Progenitor cell of endocrine pancreas (in vitro differentiated cells): Measurements from ENCODE around the gene ABL2. TPM values are rescaled to one million over a fixed set of nuclear protein-coding genes. Genes with fewer than 3 reads are reported as not detected.
A peak's percentile ranks its signal among the peaks of the same experiment; 100 is the strongest.
"Not testable (repeated sequence)": the region's sequence is repeated elsewhere in the genome, so short reads cannot be mapped to it uniquely, and the experiment has no call there.

Source experiments
- DNase-seq: peaks from one replicate; pipeline ENCODE4 v3.0.0; 2021; ENCODE audit warnings: low spot score; ENCODE audit not compliant: unreplicated experiment
- H3K27ac Mint-ChIP-seq: 2 replicates; pipeline ENCODE4 v1.8.0; 2021; ENCODE audit warnings: mild to moderate bottlenecking, moderate library complexity, mixed read lengths
- H3K27me3 Mint-ChIP-seq: 2 replicates; pipeline ENCODE4 v1.8.0; 2021; ENCODE audit warnings: mixed read lengths
- H3K36me3 Mint-ChIP-seq: 2 replicates; pipeline ENCODE4 v1.8.0; 2022; ENCODE audit warnings: mixed read lengths; ENCODE audit not compliant: insufficient read depth
- H3K4me1 Mint-ChIP-seq: 2 replicates; pipeline ENCODE4 v1.8.0; 2021; ENCODE audit warnings: low read depth, mixed read lengths
- H3K4me3 Mint-ChIP-seq: 2 replicates; pipeline ENCODE4 v1.8.0; 2021; ENCODE audit warnings: low read depth, mild to moderate bottlenecking, moderate library complexity, mixed read lengths
- H3K9me3 Mint-ChIP-seq: 2 replicates; pipeline ENCODE4 v1.8.0; 2021; ENCODE audit warnings: low read depth, mixed read lengths
- total RNA-seq: library from RNA; stranded (reverse); gene quantifications from 2 replicates; pipeline ENCODE4 v1.2.1, GENCODE V29; 2021
- TF ChIP-seq, protein P1 (sequence below): fragments of 200-600 bp; sonication (generic); IDR thresholded peaks from one replicate; pipeline ENCODE4 v1.5.0; 2021; ENCODE audit warnings: antibody characterized with exemption, mild to moderate bottlenecking; ENCODE audit not compliant: unreplicated experiment

ABL2 gene
- total RNA-seq, 1 donor from 2014 or later = 23.7 TPM

DNA sequence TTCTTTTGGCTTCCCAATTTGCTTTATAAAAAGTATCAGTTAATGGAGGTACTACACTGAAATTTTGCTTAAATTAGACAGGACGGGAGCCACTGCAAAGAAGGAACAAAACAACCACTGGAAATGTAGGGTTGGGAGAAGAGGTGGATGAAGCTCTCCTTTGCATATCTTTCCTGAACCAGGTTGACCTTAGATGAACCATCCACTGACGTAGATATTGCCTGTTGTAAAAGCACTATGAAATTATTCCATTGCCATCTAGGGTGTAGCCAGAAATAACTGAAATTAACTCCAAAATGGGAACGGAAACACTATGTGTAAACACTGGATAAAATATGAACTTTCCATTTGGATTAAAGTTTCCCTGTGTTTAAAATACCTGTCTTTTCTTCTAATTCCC is 1.2 kb upstream of the ABL2 start:
- peaks cover 19% of the 10 kb centered on the region for H3K4me1 Mint-ChIP-seq
- H3K27me3 Mint-ChIP-seq = peaks cover 8% of the 10 kb centered on the region
- no peaks in the 10 kb centered on the region for H3K9me3 Mint-ChIP-seq
- TF ChIP-seq, protein P1, sequence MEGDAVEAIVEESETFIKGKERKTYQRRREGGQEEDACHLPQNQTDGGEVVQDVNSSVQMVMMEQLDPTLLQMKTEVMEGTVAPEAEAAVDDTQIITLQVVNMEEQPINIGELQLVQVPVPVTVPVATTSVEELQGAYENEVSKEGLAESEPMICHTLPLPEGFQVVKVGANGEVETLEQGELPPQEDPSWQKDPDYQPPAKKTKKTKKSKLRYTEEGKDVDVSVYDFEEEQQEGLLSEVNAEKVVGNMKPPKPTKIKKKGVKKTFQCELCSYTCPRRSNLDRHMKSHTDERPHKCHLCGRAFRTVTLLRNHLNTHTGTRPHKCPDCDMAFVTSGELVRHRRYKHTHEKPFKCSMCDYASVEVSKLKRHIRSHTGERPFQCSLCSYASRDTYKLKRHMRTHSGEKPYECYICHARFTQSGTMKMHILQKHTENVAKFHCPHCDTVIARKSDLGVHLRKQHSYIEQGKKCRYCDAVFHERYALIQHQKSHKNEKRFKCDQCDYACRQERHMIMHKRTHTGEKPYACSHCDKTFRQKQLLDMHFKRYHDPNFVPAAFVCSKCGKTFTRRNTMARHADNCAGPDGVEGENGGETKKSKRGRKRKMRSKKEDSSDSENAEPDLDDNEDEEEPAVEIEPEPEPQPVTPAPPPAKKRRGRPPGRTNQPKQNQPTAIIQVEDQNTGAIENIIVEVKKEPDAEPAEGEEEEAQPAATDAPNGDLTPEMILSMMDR = no peak
- H3K36me3 Mint-ChIP-seq = peaks cover 10% of the 10 kb centered on the region
- peak overlapping the region; percentile 93 for H3K4me3 Mint-ChIP-seq
- DNase-seq = no peak
- no peak overlapping the region for H3K27ac Mint-ChIP-seq

DNA sequence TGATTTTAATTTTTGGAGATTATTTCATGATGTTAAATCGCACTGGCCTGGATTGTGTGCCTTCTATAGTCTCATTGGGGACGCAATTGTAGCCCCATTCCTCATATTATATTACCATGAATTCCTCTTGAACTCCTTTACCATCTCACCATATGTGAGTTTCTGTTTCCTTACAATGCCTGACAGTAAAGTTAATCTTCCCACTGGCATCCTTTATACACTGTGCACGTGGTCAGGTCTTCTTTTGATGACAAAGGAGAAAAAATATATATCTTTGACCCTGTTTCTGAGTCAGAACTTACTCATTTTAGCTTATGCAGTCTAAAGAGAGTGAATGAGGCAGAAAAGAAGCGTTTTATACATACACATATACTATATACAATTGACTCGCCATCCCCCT is 774 bp upstream of the ABL2 start:
- peaks cover 10% of the 10 kb centered on the region for H3K36me3 Mint-ChIP-seq
- H3K4me3 Mint-ChIP-seq = peak overlapping the region; percentile 93
- peaks cover 8% of the 10 kb centered on the region for H3K27me3 Mint-ChIP-seq
- TF ChIP-seq, protein P1 = no peak
- DNase-seq = no peak
- no peaks in the 10 kb centered on the region for H3K9me3 Mint-ChIP-seq
- H3K27ac Mint-ChIP-seq = no peak overlapping the region
- H3K4me1 Mint-ChIP-seq = peaks cover 19% of the 10 kb centered on the region

DNA sequence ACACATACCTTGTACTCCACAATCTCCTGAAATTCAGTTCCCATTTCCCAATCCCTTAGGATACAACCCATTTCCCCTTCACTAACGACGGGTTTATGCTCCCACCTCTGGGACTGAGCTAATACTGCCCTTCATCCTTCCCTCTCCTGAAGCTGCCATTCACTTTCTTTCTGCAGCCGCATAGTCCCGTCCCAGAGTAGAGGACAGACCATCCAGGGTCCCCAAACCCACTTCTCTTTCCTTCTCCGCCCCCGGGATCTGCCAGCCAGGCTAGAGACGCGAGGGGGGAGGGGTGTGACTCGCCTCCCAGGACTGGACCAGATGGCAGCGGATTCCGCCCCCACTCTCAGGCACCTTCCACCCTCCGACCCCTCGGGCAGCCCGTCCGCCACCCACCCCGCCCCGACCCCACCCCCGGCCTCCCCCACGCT is 679 bp downstream of the ABL2 start:
- Mint-ChIP-seq H3K36me3 (peaks cover 10% of the 10 kb centered on the region), H3K27ac (peak overlapping the region; percentile 87), H3K9me3 (no peaks in the 10 kb centered on the region)

DNA sequence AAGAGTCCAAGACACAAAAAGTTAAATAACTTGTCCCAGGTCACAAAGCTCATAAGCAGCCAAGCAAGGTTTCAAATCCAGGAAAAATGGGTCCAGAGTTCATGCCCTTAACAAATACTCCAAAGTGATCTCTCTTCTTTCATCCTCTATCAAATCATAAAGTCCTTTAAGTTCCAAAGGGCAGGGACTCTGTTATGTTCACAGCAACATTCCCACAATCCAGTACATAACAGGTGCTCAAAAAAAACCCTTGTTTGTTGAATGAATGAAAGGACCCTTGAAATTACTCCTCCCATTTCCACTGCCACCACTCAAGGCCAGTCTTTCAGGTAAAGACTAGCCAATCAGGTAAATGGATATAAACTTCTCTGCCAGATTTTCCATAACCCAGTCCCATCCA is 2.7 kb downstream of the ABL2 start:
- H3K27ac Mint-ChIP-seq = no peak overlapping the region
- H3K4me3 Mint-ChIP-seq = no peak overlapping the region
- TF ChIP-seq, protein P1 = no peak
- peaks cover 5% of the 10 kb centered on the region for H3K27me3 Mint-ChIP-seq
- H3K9me3 Mint-ChIP-seq = no peaks in the 10 kb centered on the region
- peaks cover 19% of the 10 kb centered on the region for H3K4me1 Mint-ChIP-seq
- H3K36me3 Mint-ChIP-seq = peaks cover 11% of the 10 kb centered on the region
- DNase-seq = no peak

More for the DNA sequence above, 679 bp downstream of the ABL2 start:
- H3K27me3 Mint-ChIP-seq = peaks cover 8% of the 10 kb centered on the region
- DNase-seq = peak; percentile 36
- peak overlapping the region; percentile 93 for H3K4me3 Mint-ChIP-seq
- TF ChIP-seq, protein P1 = no peak
- H3K4me1 Mint-ChIP-seq = peaks cover 19% of the 10 kb centered on the region

DNA sequence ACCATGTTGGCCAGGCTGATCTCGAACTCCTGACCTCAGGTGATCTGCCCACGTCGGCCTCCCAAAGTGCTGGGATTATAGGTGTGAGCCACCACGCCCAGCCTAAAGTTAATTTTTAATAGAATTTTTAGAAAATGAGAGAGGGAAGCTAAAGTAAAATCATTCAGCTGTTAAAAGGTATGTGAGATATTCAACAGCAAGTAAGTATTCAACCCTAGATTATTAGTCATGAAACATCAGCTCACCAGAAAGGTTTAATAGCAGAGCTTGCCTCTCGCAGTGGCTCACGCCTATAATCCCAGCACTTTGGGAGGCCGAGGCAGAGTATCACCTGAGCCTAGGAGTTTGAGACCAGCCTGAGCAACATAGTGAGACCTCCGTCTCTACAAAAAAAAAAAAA is 5.0 kb downstream of the ABL2 start:
- H3K27me3 Mint-ChIP-seq, DNase-seq, H3K4me3 Mint-ChIP-seq, H3K9me3 Mint-ChIP-seq, H3K27ac Mint-ChIP-seq: not testable (repeated sequence)
- peaks cover 11% of the 10 kb centered on the region for H3K36me3 Mint-ChIP-seq
- H3K4me1 Mint-ChIP-seq = peaks cover 21% of the 10 kb centered on the region

DNA sequence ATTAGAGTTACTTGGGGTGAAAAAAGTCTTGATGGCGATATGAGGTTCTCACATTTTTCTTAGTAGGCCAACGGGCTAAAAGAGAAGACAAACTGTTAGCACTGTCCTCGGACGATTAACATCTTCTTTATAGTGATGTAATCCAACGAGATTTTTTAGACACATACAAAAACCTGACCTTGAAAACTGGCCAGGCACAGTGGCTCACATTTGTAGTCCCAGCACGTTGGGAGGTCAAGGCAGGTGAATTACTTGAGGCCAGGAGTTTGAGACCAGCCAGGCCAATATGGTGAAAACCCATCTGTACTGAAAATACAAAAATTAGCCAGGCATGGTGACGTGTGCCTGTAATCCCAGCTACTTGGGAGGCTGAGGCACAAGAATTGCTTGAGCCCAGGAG is 8.4 kb downstream of the ABL2 start:
- H3K36me3 Mint-ChIP-seq = peaks cover 11% of the 10 kb centered on the region
- H3K27me3 Mint-ChIP-seq, H3K4me1 Mint-ChIP-seq, H3K4me3 Mint-ChIP-seq, H3K9me3 Mint-ChIP-seq, DNase-seq, H3K27ac Mint-ChIP-seq: not testable (repeated sequence)
